Stimulated activated CD8-positive, alpha-beta memory T cell treated with anti-CD3 and anti-CD28 coated beads, Interleukin-12 subunit alpha, Interleukin-12 subunit beta, amount 100 ng/mL, for 24 hours (primary cell): Measurements from ENCODE around the gene EEF1E1.

Experiments
- DNase-seq: peaks from one replicate; pipeline ENCODE4 v3.0.0-alpha.2; 2020; ENCODE audit errors: extremely low read depth

Gene EEF1E1

DNA sequence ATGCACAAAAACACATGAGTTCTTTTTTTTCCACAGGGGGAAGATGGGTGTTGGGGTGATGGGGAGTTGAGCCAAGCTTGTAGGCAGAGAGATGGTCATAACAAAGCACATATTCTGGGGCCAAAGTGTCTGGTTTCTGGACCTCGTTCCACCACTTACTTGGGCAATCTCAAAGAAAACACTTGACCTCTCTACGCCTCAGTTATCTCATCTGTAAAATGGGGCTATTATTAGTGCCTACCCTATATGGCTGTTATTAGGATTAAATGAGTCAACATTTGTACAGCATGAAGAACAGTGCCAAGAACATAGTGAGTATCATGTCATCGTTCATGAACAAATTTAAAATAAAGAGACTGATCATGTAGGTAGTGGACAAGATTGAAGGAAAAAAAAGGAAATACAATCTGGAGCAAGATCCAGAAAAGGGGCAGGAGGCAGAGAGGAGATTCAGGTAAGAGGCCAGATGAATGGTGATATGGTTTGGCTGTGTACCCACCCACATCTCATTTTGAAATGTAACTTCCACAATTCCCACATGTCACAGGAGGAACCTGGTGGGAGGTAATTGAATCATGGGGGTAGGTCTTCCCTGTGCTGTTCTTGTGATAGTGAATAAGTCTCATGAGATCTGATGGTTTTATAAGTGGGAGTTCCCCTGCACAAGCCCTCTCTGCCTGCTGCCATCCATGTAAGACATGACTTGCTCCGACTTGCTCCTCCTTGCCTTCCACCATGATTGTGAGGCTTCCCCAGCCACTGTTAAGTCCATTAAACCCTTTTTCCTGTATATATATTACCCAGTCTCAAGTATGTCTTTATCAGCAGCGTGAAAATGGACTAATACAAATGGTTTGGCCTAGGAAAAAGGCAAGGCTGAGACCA lies 14.2 kb downstream of the EEF1E1 start:
- no peak for DNase-seq

DNA sequence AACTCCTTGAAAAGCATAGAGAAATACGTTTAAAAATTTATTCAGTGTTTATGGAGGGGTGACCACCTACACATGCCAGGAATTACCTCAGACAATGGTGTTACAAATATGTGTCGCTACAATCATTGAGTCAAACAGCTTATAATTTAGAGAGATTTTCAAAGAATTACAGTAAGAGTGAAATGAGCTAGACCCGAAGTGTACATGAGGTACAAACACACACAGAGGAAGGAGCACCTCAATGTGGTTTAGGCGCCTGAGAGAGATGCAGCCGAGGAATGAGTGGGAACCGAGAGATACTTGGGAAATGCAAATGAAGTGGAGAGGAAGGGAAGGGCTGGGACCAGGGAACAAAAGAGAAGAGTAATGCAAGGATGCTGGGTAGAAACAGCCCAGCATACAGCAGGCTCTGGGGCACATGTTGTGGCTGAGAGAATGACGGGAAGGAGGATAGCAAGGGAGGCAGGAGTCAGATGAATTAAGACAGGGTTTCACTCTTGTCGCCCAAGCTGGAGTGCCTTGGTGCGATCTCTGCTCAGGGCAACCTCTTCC lies 15.5 kb downstream of the EEF1E1 start:
- DNase-seq: no peak

DNA sequence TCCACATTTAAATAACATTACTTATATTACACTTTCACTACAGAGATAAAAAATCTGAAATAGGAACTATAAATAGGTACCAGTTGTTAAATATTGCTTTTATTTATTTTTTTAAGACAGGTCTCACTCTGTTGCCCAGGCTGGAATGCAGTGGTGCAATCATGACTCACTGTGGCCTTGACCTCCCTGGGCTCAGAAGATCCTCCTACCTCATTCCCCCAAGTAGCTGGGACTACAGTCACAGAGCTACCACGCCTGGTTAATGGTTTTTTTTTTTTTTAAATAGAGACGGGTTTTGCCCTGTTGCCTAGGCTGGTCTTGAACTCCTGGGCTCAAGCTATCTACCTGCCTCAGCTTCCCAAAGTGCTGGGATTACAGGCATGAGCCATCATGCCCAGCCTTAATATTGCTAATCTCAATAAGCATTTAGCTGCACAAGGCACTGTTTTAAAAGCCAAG lies 17.3 kb downstream of the EEF1E1 start:
- no peak for DNase-seq

DNA sequence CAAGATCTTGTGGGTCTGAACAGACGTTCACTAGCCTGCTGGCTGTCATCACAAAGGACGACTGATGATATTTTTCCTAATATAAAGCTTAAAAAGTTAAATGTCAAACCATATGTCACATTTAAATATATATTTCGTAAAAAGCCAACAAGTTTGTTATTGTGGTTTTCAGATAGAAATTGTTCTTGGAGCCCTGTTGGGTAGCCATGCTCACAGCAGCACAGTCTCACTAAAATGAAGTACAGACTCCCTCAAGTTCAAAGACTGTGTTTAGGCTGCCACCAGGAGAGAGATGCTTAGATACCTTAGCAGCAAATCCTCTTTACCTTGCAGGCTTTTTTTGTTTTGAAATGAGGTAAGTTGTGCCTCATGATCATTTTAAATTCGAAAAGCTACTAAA lies 17.8 kb downstream of the EEF1E1 start:
- no peak for DNase-seq

DNA sequence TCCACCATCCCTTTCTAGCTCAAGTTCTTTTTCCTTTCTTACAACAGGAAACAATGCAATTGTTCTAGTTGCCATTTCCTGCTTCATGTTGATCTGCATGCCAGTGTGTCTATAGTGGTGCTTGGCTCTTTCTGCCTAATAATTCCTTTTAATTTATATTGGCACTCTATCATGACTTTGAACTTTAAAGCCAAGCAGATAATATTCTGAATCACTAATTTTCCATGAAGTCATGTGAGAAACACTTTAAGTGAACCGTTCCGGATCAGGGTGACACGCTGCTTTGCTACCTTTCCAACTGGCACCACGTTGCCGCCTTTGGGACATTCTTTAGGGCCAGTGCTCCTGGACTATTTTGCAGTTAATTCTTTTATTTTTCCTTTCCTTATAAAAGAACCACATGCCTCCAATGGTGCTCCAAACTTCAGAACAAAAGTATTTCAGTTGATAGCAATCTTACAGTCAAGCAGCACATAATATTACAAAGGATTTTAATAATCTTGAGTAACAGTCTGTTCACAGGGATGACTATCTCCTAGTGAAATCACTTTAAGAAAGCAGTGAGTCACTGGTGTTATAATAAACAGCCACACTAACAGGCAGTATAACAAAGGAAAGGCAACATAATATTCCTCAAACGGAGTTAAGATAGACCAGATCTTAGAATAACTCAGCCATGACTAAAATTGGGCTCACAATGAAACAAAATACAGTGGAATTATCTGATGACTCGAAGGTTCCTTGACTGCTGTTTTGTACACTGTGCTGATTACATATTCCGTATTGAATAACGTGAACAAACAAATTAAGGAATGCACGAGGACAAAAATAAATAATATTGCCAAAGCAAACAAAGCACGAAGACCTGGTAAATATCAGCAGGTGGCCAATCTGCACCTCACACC lies 19.1 kb downstream of the EEF1E1 start:
- no peak for DNase-seq

DNA sequence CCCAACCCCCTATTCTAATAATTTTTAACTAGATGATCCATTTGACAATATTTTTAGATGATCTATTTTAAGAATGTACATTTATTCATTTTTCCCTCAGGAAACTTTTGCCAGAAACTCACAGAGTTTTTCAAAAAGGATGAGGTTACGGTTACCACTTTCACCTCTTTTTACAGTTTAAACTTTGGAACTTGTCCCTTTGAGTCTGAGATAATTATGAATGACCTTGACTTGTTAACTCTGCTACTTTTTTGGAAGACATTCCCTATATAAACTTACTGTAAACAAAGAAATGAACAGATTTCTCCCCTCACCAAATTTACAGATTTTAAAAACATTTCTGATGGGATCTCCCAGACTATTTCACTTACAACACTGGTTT lies 19.8 kb downstream of the EEF1E1 start:
- no peak for DNase-seq

DNA sequence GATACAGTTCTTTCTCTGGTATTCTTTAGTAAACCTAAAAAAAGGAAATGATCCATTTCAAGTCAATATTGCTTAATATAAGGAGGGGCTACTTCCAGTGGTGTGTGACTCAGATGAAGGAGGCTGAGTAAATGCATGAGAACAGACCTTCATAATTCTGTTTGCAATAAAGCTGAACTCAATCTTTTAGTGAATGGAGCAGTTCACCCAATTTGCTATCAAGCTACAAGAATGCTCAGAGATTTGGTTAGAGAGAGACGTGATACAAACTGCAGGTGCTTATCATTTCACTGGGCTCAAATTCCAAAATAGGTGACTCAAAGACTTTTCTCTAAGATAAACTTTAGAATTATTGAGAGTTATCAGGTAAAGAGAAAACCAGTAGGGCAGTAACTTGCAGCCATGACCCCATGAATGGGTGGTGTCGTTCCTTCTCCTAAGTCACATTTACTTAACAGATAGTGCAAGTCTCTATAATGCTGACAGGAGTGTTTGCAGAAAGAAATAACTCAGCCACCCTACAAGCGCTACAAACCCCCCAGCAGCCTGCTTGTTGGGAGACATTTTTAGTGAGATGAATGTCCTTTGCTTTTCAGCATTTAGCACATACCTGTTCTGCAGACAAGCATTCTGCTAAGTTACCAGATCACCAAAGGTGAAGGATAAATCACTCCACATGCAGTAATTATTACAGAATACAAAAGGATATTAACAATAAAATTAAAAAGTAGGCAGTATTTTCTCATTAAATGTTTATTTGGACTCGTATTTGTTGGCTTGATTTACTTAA lies 21.8 kb downstream of the EEF1E1 start:
- DNase-seq: no peak

DNA sequence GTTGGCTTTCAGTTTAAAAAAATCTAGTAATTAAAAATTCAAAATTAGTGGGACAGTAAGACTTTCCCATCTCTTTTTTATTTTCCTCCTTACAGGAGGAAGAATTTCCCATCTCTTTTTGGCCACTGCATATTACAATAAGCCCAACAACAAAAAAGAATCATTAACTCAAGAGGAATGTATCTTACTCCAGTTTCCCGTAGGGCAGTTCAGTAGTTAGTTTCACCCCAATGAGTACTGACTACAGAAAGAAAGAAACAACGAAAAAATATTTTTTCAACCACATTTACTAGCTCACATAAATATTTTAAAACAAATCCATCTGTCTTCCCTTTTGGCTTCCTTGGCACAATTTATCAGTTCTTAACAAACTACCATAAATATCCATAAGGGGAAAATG lies 23.2 kb downstream of the EEF1E1 start:
- DNase-seq: no peak

DNA sequence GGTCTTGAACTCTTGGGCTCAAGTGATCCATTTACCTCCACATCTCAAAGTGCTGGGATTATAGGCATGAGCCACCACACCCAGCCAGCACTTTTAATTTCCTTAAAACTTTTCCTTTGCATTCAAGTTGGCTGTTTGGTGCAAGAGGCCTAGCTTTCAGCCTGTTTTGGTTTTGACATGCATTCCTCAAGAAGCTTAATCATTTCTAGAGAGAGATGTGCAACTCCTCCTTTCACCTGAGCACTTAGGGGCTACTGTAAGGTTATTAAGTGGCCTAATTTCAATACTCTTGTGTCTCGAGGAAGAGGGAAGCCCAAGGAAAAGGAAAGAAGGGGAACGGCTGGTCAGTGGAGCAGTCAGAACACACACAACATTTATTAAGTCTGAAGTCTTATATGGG lies 24.4 kb downstream of the EEF1E1 start:
- no peak for DNase-seq

DNA sequence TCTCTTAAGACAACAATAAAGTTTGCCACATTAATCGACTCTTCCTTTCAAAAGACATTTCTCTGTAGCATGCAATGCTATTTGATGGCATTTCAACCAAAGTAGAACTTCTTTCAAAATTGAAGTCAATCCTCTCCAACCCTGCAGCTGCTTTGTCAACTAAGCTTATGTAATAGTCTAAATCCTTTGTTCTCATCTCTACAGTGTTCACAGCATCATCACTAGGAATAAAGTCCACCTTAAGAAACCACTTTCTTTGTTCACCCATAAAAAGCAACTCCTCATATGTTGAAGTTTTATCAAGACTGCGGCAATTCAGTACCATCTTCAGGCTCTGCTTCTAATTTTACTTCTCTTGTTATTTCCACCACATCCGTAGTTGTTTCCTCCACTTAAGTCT lies 26.6 kb downstream of the EEF1E1 start:
- DNase-seq: no peak

DNA sequence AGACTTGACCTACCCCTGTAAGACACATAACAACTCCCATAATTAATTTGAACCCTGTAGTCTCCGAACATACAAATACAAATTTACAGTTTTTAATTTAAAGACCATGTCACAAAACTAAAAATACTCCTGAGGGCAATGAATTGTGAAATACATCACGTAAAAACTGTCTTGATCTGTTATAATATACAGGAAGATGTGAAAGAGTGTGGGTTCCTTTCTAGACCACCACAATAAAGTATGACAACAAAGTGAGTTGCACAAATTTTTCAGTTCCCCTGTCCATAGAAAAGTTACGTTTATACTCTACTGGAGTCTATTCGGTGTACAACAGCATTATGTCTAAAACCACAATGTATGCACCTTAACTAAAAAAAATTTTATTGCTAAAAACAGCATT lies 27.2 kb downstream of the EEF1E1 start:
- no peak for DNase-seq

DNA sequence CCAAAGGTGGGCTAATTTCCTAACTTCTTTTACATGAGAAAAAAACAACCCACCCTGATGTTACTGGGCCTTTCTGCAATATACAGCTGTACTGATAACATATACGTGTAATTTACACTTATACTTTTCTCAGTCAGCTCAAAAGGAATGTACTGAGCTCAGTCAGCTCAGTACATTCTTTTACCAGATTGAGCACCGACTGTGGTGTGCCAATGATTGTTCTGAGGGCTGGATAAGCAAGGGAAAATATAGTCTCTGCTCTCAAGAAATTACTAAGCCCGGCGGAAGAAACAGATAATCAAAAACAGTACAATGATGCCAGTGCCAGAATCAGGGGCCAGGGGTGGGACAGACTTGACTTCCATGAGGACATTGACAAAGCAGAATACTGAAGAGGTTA lies 28.1 kb downstream of the EEF1E1 start:
- DNase-seq: no peak

DNA sequence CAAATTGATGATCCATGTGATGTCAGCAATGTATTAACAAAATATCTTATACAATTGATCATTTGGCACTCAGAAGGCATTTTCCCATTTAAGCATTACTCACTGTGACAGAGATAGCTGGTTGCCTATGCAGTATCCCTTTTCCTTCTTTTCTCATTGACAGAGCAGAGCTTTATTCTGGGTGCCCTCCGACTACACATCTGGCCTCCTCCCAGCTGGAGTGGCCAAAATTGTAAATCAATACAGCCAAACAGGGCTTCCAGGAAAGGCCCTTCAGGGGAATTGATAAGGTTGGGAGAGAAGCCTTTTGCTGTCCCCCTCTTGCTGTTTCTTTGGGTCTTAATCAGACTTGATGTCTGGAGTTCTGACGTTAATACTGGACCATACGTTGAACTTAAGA lies 28.6 kb downstream of the EEF1E1 start:
- DNase-seq: no peak

DNA sequence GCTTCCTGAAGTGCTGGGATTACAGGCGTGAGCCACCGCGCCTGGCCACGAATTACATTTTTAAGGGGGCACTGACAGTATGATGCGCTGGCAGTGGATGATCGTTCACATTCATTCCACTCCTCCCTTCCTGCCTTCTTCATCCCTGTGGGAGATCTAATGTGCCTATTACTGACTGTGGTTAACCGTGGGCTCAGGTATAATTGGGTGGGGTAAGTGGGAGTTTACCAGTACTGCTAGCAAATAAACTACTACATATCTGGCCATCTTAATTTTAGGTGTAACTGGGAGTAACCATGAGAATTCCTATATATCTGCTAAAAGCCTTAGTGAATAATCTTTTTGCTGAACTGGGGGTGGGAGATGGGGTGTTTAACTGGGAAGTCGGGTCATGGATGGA lies 31.6 kb downstream of the EEF1E1 start:
- no peak for DNase-seq

DNA sequence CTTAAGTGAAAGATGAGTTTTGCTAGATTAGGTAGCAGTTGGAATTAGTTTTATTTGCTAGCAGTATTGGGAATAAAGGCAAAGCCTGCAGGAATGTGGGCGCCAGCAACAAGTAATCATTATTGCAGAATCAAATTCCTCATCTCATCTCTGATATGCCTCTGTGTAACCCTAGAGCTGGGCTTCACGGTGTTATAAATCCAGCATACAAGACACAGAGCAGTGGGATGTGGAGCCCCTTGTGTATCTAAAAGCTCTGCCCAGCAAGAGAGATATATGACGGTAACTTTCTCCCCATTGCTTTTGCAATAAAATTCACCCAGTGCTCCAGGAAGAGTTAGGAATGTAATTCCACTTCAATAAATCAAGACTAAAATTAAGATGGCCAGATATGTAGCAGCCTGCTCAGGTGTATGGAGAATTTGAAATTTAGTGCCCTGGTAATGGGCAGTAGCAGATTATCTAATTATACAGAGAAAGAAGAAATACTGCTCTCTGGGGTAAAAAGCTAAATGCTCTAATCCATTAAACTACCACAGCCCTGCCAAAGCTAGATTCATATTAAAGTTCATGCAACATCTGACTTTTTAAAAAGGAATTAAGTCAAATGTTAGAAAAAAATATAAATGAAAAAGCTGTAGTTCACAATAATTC lies 32.6 kb downstream of the EEF1E1 start:
- no peak for DNase-seq

DNA sequence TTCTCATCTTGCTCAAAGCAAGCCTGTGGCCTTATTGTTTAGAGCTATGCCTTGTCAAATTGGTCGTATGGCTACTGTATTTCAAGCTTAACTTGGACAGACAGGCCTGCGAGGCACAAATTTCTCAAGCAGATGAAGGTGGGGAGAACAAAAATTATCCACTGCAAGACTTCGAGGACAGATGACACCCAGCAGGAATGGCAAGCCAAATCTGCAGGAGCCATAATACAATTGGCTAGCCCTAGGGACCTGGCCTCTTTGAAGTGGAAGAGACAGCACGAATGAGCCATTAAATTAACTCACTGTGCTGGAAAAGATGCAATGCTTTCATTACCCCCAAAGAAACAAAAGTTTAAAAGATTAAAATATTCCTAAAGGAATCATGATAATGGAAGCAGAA lies 33.2 kb downstream of the EEF1E1 start:
- DNase-seq: no peak

DNA sequence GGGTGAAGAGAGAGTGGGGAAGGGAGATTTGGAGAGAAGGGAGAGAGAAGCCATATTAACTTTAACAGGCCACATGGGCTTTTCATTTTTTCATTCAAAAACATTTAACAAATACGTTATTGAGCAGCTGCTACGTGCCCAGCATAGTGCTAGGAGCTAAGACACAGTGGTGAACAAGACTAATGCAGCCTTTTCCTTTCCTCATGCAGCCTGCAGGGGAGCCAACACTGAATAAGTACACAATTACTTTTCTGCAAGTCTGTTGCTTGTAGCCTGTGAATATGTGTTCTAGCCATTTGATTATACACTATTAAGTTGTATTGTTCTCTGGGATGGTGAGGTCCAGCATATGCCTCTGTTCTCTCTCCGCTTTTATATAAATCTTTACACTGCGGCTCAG lies 36.2 kb downstream of the EEF1E1 start:
- DNase-seq: no peak

DNA sequence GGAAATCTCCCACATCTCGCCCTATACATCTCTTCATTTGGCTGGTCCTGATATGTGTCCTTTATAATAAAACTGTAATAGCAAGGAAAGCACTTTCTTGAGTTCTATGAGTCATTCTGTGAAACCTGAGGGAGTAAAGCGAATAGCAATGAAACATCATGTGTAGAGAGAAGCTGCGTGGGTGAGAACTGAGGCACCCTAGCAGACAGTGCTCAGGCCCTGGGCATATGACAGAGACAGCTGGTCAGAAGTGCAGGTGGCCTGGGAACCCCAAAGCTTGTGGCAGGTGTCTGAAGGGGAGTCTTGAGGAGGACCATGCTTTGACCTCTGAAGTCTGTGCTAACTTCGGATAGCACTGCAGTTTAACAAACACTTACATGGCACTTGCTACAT lies 36.8 kb downstream of the EEF1E1 start:
- peak; percentile 2 for DNase-seq

DNA sequence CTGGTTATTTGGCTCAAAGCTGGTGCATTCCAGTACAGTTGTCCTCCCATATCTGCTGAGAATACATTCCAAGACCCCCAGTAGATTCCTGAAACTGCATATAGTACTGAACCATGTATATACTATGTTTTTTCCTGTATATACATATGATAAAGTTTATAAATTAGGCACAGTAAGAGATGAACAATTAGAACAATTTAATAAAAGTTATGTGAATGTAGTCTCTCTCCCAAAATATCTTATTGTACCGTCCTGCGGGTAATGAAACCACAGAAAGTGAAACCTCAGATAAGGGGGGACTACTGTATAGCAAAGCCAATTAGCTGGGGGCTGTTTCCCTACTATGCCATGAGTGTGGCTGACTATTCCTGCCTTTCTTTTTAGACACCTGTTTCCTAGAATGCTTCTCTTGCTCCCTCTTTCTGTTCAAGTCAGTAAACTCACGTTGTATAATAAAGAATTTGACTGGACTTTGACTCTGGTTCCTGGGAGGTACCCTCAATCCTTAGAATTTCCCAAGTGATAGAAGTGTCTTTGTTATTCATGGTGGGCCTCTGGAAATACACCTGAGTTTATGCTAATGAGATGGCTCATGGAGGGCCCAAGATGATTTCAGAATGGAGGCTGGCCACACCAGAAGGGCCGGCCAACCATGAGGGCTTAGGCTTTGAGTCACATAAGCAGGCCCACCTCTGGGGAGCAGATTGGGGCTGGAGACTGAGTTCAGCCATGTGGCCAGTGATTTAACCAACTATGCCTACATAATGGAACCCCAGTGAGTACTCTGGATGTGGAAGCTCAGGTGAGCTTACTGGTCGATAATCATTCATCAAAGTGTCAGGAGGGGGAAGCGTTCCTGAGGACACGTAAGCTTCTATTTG lies 37.5 kb downstream of the EEF1E1 start:
- DNase-seq: no peak
